CD8-positive, alpha-beta memory T cell (primary cell): ENCODE results near the gene TRIM45. TPM values are rescaled to one million over a fixed set of nuclear protein-coding genes. Genes with fewer than 3 reads are reported as not detected.

Source experiments
- CTCF ChIA-PET: fragments of 350-600 bp; sonication (Branson Sonifier 250); formaldehyde crosslinking; loops from one replicate; lab custom pipeline; 2021; ENCODE audit warnings: antibody characterized with exemption; lab: Charles Lee
- POLR2A ChIA-PET: fragments of 350-600 bp; sonication (Branson Sonifier 250); formaldehyde crosslinking; loops from one replicate; lab custom pipeline; 2021; ENCODE audit warnings: antibody characterized with exemption; lab: Charles Lee
- DNase-seq, 5 donors: peaks; one replicate each; pipeline versions ENCODE4 v3.0.0 to v3.0.0-alpha.2; 2020 to 2022; ENCODE audit warnings: mixed read lengths in 1 of 5
- H3K27ac ChIP-seq: one replicate; pipeline ENCODE4 v1.7.0; 2013; ENCODE audit warnings: low read depth, mild to moderate bottlenecking, low read length, moderate library complexity
- H3K27me3 ChIP-seq: 2 replicates; pipeline ENCODE4 v1.7.0; 2013; ENCODE audit warnings: low read length, mild to moderate bottlenecking; ENCODE audit not compliant: insufficient read depth, poor library complexity, severe bottlenecking
- H3K36me3 ChIP-seq: 2 replicates; pipeline ENCODE4 v1.7.0; 2013; ENCODE audit warnings: mild to moderate bottlenecking, low read length, moderate library complexity; ENCODE audit not compliant: insufficient read depth
- H3K4me1 ChIP-seq: 2 replicates; pipeline ENCODE4 v1.7.0; 2013; ENCODE audit warnings: mild to moderate bottlenecking, low read length, moderate library complexity; ENCODE audit not compliant: insufficient read depth
- H3K4me3 ChIP-seq: 2 replicates; pipeline ENCODE4 v1.7.0; 2013; ENCODE audit warnings: mild to moderate bottlenecking, low read length
- H3K9me3 ChIP-seq: 2 replicates; pipeline ENCODE4 v1.7.0; 2013; ENCODE audit warnings: mild to moderate bottlenecking, low read length
- H3K27ac Mint-ChIP-seq, 8 donors: one replicate each; pipeline ENCODE4 v1.8.0; 2020 to 2021; ENCODE audit warnings: mixed read lengths in 8 of 8, mild to moderate bottlenecking in 6 of 8, inconsistent platforms in 3 of 8, moderate library complexity in 3 of 8
- H3K27me3 Mint-ChIP-seq, 2 donors: one replicate each; pipeline ENCODE4 v1.8.0; 2020 to 2021; ENCODE audit warnings: mixed read lengths in 2 of 2, mild to moderate bottlenecking in 1 of 2, moderate library complexity in 1 of 2
- H3K36me3 Mint-ChIP-seq, 3 donors: one replicate each; pipeline ENCODE4 v1.8.0; 2020 to 2021; ENCODE audit warnings: mixed read lengths in 3 of 3, inconsistent platforms in 1 of 3, mild to moderate bottlenecking in 1 of 3
- H3K4me1 Mint-ChIP-seq, 3 donors: one replicate each; pipeline ENCODE4 v1.8.0; 2020 to 2021; ENCODE audit warnings: mixed read lengths in 3 of 3, inconsistent platforms in 1 of 3, mild to moderate bottlenecking in 1 of 3
- H3K4me3 Mint-ChIP-seq, 7 donors: one replicate each; pipeline ENCODE4 v1.8.0; 2020 to 2021; ENCODE audit warnings: mixed read lengths in 7 of 7, mild to moderate bottlenecking in 6 of 7, moderate library complexity in 4 of 7, inconsistent platforms in 2 of 7
- H3K9me3 Mint-ChIP-seq, 5 donors: one replicate each; pipeline ENCODE4 v1.8.0; 2020 to 2022; ENCODE audit warnings: mixed read lengths in 5 of 5, mild to moderate bottlenecking in 3 of 5, moderate library complexity in 2 of 5, inconsistent platforms in 1 of 5
- polyA plus RNA-seq: library from polyadenylated mRNA; unstranded; fragments of 300-500 nt; fragmentation: Illumina TruSeq; gene quantifications from one replicate; pipeline ENCODE4 v1.2.3, GENCODE V29; 2021
- total RNA-seq, 2 experiments: library from RNA; stranded (reverse); gene quantifications; one replicate each; pipeline ENCODE4 v1.2.3, GENCODE V29; 2021

TRIM45 gene
- total and polyA plus RNA-seq, 3 experiments from 2014 or later, result 0.06 to 1.3 (median 0.84) TPM

DNA sequence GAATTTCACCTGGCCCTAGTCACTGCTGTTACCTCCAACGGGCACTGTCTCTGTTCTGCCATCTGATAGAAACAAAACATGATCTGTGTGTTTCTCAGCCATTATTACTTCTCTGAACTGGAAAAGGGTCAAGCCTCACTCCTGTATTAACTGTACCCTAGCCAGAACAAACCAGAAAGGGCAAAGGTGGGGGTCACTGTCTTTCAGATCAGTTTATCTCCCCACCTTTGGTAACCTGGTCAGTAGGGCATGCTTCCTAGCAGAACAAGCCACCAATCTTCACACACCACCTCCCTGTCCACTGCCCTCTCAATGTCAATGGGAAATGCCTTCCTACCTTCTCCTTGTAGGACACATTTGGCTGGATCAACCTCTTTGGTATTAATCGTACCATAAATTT is 3.9 kb downstream of the TRIM45 start:
- Histone ChIP-seq H3K27ac (no peak overlapping the region), H3K36me3 (no peaks in the 10 kb centered on the region), H3K4me1 (peaks cover 7% of the 10 kb centered on the region), H3K9me3 (no peaks in the 10 kb centered on the region), H3K4me3 (no peak overlapping the region), H3K27me3 (no peaks in the 10 kb centered on the region)
- Mint-ChIP-seq H3K9me3 (no peaks in the 10 kb centered on the region), H3K27ac (no peak overlapping the region), H3K4me1 (peaks cover 8 to 21% (median 19%) of the 10 kb centered on the region in 3 donors), H3K36me3 (peaks cover 0 to 3% (median 0%) of the 10 kb centered on the region in 3 donors), H3K27me3 (peaks cover 0 to 7% of the 10 kb centered on the region in 2 donors), H3K4me3 (no peak overlapping the region)
- ChIA-PET POLR2A (no interaction called here), CTCF (no interaction called here)
- DNase-seq, result no peak

DNA sequence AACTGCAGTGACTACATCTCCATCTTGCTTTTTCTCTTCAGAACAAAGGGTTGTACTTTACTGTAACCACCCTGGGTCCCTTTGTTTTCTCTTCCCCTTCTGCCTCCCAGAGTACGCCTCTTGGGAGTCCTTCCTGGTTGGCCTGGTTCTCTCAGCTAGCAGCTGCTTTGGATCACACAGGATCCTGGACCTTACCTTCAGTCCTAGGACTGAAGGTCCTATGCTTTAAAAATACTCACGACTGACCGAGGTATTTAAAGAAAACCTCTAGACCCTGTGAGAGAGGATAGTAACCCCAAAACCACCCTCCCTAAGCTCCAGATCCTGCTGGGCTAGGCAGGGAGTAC is 4.8 kb downstream of the TRIM45 start:
- Histone ChIP-seq H3K27ac (no peak overlapping the region), H3K36me3 (no peaks in the 10 kb centered on the region), H3K4me3 (no peak overlapping the region), H3K9me3 (no peaks in the 10 kb centered on the region), H3K4me1 (no peaks in the 10 kb centered on the region), H3K27me3 (no peaks in the 10 kb centered on the region)
- ChIA-PET CTCF (no interaction called here), POLR2A (no interaction called here)
- H3K36me3 Mint-ChIP-seq, result peaks cover 0 to under 1% (median 0%) of the 10 kb centered on the region in 3 donors
- no peaks in the 10 kb centered on the region for H3K9me3 Mint-ChIP-seq
- no peak for DNase-seq
- H3K4me1 Mint-ChIP-seq, result peaks cover 6 to 19% (median 14%) of the 10 kb centered on the region in 3 donors
- H3K27me3 Mint-ChIP-seq, result peaks cover 0 to 6% of the 10 kb centered on the region in 2 donors
- H3K4me3 Mint-ChIP-seq, result no peak overlapping the region
- H3K27ac Mint-ChIP-seq, result peak overlapping the region in 1 of 8 donors; percentile 9

DNA sequence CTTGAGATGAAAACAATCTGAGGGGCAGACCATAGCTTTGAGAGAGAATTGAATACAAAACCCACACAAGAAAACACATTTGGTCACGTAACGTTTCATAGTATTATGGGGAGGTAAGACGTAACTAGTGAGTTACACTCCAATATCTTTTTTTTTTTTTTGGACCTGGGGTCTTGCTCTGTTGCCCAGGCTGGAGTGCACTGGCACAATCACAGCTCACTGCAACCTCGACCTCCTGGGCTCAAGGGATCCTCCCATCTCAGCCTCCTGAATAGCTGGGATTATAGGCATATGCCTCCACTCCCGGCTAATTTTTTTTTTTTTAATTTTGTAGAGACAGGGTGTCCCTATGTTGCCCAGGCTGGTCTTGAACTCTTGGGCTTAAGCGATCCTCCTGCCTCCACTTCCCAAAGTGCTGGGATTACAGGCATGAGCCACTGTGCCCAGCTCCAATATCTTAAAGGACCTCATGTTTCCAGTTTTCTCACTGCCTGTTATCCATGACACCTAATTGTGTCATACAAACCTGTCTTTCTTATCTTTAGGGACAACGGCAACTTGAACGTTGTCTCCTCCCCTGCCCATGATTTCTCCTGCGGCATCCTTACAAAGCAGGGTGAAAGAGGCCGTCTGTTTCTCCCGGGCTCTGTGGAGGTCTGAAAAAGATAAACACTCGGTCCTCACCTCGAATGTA is 5.3 kb downstream of the TRIM45 start:
- POLR2A ChIA-PET, result no interaction called here
- H3K27me3 Mint-ChIP-seq, result peaks cover 0 to 6% of the 10 kb centered on the region in 2 donors

DNA sequence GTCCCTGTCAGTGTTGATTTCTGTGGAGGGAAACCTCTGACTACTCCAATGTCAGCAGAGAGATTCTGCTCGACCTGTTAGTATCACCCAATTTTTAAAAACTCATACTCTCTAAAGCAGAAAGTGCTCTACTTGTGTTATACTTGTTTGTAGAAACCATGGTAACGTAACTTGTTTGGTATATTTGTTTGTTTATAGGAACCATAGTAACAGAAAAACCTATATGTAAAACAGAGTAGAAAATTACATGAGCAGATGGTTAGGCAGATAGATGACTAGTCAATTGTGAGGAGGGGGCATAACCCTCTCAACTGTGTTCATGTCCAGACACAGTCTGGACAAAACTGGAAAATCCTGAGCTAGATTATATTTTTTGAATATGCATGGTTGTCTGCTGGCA is 6.7 kb downstream of the TRIM45 start:
- H3K4me3 ChIP-seq, result no peak overlapping the region
- Mint-ChIP-seq H3K27ac (peak overlapping the region in 1 of 8 donors; percentile 61), H3K4me3 (no peak overlapping the region), H3K36me3 (no peaks in the 10 kb centered on the region), H3K27me3 (peaks cover 0 to 4% of the 10 kb centered on the region in 2 donors), H3K4me1 (peaks cover 7 to 11% (median 7%) of the 10 kb centered on the region in 3 donors), H3K9me3 (no peaks in the 10 kb centered on the region)
- no peaks in the 10 kb centered on the region for H3K9me3 ChIP-seq
- no peaks in the 10 kb centered on the region for H3K36me3 ChIP-seq
- DNase-seq, result no peak
- CTCF ChIA-PET, result interaction anchor here (1.8 kb wide), 1 partner anchor 14 kb away, joined by 7 read pairs; no protein-coding TSS in a partner anchor
- no peaks in the 10 kb centered on the region for H3K27me3 ChIP-seq
- no peaks in the 10 kb centered on the region for H3K4me1 ChIP-seq
- POLR2A ChIA-PET, result no interaction called here
- no peak overlapping the region for H3K27ac ChIP-seq

More for the DNA sequence above, 5.3 kb downstream of the TRIM45 start:
- H3K27ac ChIP-seq, result no peak overlapping the region
- DNase-seq, result no peak
- CTCF ChIA-PET, result no interaction called here
- no peaks in the 10 kb centered on the region for H3K36me3 Mint-ChIP-seq
- no peak overlapping the region for H3K4me3 Mint-ChIP-seq
- H3K4me1 Mint-ChIP-seq, result peaks cover 6 to 19% (median 14%) of the 10 kb centered on the region in 3 donors
- no peak overlapping the region for H3K4me3 ChIP-seq
- H3K36me3 ChIP-seq, result no peaks in the 10 kb centered on the region
- peak overlapping the region in 1 of 8 donors; percentile 9 for H3K27ac Mint-ChIP-seq
- H3K9me3 Mint-ChIP-seq, result no peaks in the 10 kb centered on the region
- H3K4me1 ChIP-seq, result no peaks in the 10 kb centered on the region
- no peaks in the 10 kb centered on the region for H3K27me3 ChIP-seq
- no peaks in the 10 kb centered on the region for H3K9me3 ChIP-seq

DNA sequence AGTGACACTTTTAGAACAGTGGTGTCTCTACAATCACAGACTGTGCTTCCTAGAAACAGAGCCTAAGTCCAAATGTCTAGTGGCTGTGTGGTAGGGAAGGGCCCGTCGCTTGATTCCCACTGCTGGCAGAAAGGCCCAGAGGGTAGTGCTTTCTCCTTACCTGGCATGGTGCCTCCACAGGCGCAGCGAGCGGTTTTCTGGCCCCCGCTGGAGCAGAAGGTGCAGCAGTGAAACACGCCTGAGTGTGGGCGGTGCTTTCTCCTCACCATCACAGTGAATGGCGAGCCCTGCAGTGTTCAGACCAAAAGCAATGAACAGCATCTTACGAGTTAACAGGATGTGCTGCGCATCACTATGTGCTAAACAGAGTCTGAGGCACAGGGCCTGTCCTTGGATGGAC is 8.3 kb downstream of the TRIM45 start:
- no peaks in the 10 kb centered on the region for H3K27me3 ChIP-seq
- Mint-ChIP-seq H3K27ac (peak overlapping the region in 1 of 8 donors; percentile 2), H3K36me3 (no peaks in the 10 kb centered on the region), H3K9me3 (no peaks in the 10 kb centered on the region), H3K27me3 (peaks cover 0 to 4% of the 10 kb centered on the region in 2 donors), H3K4me3 (no peak overlapping the region), H3K4me1 (peaks cover 7 to 11% (median 7%) of the 10 kb centered on the region in 3 donors)
- H3K4me1 ChIP-seq, result no peaks in the 10 kb centered on the region
- no peaks in the 10 kb centered on the region for H3K36me3 ChIP-seq
- no peaks in the 10 kb centered on the region for H3K9me3 ChIP-seq
- POLR2A ChIA-PET, result no interaction called here
- CTCF ChIA-PET, result interaction anchor here (1.8 kb wide), 1 partner anchor 15 kb away, joined by 7 read pairs; no protein-coding TSS in a partner anchor
- no peak for DNase-seq
- H3K27ac ChIP-seq, result no peak overlapping the region
- H3K4me3 ChIP-seq, result no peak overlapping the region

DNA sequence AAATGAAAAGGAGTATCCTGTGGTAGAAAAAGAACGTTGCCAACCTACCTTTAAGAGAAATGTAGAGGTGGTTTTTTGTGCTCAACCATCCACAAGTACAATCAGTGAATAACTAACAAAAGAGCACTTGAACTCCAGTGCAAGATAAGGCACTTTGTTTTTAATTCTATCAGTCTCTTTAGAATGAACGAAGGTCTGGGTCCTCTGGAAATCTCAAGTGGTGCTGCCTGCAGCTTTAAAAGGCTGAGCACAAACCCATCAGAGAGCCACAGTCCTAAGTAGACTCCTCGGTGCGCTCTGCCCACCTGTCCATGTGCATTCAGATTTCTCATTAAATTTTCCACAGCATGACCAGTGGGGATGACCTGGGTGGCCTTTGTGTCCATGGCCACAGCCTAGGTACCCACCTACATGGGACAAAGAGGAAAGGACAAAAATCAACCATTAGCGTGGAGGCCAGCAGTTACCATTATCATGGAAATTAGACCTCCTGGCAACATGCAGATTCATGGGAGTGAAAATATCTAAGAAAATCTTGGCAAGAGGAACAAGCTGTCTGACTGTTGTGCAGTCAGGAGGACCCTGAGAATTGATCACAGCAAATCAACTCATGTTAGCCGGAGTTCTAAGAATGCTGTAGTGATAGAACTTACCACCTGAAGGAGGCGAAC is 9.4 kb downstream of the TRIM45 start:
- Mint-ChIP-seq H3K27me3 (peaks cover 0 to 4% of the 10 kb centered on the region in 2 donors), H3K27ac (no peak overlapping the region), H3K9me3 (no peaks in the 10 kb centered on the region), H3K36me3 (no peaks in the 10 kb centered on the region), H3K4me3 (no peak overlapping the region), H3K4me1 (peaks cover 7 to 11% (median 7%) of the 10 kb centered on the region in 3 donors)
- Histone ChIP-seq H3K9me3 (no peaks in the 10 kb centered on the region), H3K27me3 (no peaks in the 10 kb centered on the region), H3K4me1 (no peaks in the 10 kb centered on the region), H3K4me3 (no peak overlapping the region), H3K36me3 (no peaks in the 10 kb centered on the region), H3K27ac (no peak overlapping the region)
- DNase-seq, result no peak
- ChIA-PET CTCF (interaction anchor here (1.5 kb wide), 1 partner anchor 9 kb away, joined by 4 read pairs; the partner anchor contains the start of gene TRIM45), POLR2A (no interaction called here)

DNA sequence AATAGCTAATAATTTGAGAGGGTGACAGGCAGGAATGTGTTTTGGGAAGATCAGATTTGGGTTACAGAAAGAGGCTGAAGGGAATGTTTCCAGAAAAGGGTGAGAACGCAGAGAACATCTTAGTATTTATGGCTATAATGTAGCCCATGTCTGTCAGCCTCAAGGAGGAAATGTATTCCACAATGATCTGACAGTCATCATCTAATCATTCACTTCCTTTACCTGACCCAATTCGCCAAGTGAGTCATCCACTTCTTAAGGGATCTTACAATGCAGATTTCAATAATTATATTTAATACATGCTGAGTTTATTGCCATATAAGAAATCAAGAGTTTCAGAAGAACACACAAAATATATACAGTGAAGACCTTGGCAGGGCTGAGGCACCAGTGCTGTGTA is 10.8 kb downstream of the TRIM45 start:
- Mint-ChIP-seq H3K4me1 (peaks cover 7 to 11% (median 7%) of the 10 kb centered on the region in 3 donors), H3K27ac (no peak overlapping the region), H3K27me3 (no peaks in the 10 kb centered on the region), H3K36me3 (no peaks in the 10 kb centered on the region), H3K9me3 (no peaks in the 10 kb centered on the region), H3K4me3 (no peak overlapping the region)
- H3K27ac ChIP-seq, result no peak overlapping the region
- no peaks in the 10 kb centered on the region for H3K27me3 ChIP-seq
- H3K4me1 ChIP-seq, result no peaks in the 10 kb centered on the region
- ChIA-PET CTCF (interaction anchor here (1.5 kb wide), 1 partner anchor 10 kb away, joined by 4 read pairs; the partner anchor contains the start of gene TRIM45), POLR2A (interaction anchor here (0.6 kb wide), 1 partner anchor 51 kb away, joined by 3 read pairs; the partner anchor contains the start of gene TTF2)
- H3K4me3 ChIP-seq, result no peak overlapping the region
- DNase-seq, result no peak
- H3K9me3 ChIP-seq, result no peaks in the 10 kb centered on the region
- no peaks in the 10 kb centered on the region for H3K36me3 ChIP-seq

DNA sequence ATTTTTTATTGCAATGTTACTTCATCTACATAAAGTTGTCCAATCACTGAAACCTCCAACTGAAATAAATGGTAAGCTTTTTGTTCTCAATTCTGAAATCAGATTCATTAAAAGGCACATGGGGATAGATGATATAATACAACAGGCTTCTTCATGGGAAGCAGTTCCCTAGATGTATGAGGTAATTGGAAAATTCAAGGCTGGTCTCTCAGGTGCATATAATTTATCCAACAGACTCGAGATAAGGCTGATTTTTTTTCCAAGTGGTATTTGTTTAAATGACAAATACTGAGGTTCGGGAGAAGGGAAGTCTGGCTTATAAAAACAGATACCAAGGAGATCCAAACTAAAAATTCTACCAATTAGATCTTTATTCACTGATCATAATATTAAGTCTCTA is 14.2 kb downstream of the TRIM45 start:
- peaks cover 8 to 15% (median 10%) of the 10 kb centered on the region in 3 donors for H3K36me3 Mint-ChIP-seq
- Histone ChIP-seq H3K36me3 (no peaks in the 10 kb centered on the region), H3K27ac (no peak overlapping the region), H3K27me3 (no peaks in the 10 kb centered on the region), H3K4me1 (no peaks in the 10 kb centered on the region), H3K9me3 (no peaks in the 10 kb centered on the region), H3K4me3 (no peak overlapping the region)
- H3K4me1 Mint-ChIP-seq, result peaks cover 0 to 5% (median 3%) of the 10 kb centered on the region in 3 donors
- CTCF ChIA-PET, result no interaction called here
- POLR2A ChIA-PET, result no interaction called here
- H3K4me3 Mint-ChIP-seq, result no peak overlapping the region
- no peaks in the 10 kb centered on the region for H3K9me3 Mint-ChIP-seq
- no peak overlapping the region for H3K27ac Mint-ChIP-seq
- no peak for DNase-seq
- no peaks in the 10 kb centered on the region for H3K27me3 Mint-ChIP-seq
